HCT116 (cell line): ENCODE results near the gene RUFY4.

ENCODE experiments used
- EZH2 ChIP-seq: fragments of 200-600 bp; sonication (generic); IDR thresholded peaks from 2 replicates; pipeline ENCODE4 v1.6.1; 2017; ENCODE audit warnings: antibody characterized with exemption, mixed run types
- EZH2phosphoT487 ChIP-seq: fragments of 200-600 bp; IDR thresholded peaks from 2 replicates; pipeline ENCODE4 v1.6.1; 2018; ENCODE audit warnings: antibody characterized with exemption, borderline replicate concordance
- FOSL1 ChIP-seq: IDR thresholded peaks from 2 replicates; pipeline ENCODE4 v1.6.1; 2012; ENCODE audit warnings: low read depth
- RAD21 ChIP-seq: IDR thresholded peaks from 2 replicates; pipeline ENCODE4 v1.6.1; 2012; ENCODE audit warnings: low read depth, mild to moderate bottlenecking
- SRF ChIP-seq: IDR thresholded peaks from 2 replicates; pipeline ENCODE4 v1.6.1; 2012; ENCODE audit warnings: low read depth
- ZNF274 ChIP-seq: fragments of 200-500 bp; sonication (Bioruptor generic); IDR thresholded peaks from 2 replicates; pipeline ENCODE4 v1.6.1; 2014; ENCODE audit warnings: mild to moderate bottlenecking, low read depth, low read length, inconsistent platforms
- TF ChIP-seq, protein P1 (sequence below), 3 experiments: fragments of 200-600 bp in 1 of 3; sonication (generic) in 1 of 3; IDR thresholded peaks in 2 of 3; conservative IDR thresholded peaks in 1 of 3; 2 replicates each; pipeline ENCODE4 v1.5.1; 2012 to 2017; ENCODE audit warnings: low read depth in 2 of 3, low read length in 2 of 3, antibody characterized with exemption in 1 of 3, borderline replicate concordance in 1 of 3, control low read depth in 1 of 3, mild to moderate bottlenecking in 1 of 3, mixed read lengths in 1 of 3, mixed run types in 1 of 3, moderate library complexity in 1 of 3; ENCODE audit not compliant: insufficient read depth in 1 of 3
- TF ChIP-seq, protein P2 (sequence below): IDR thresholded peaks from 2 replicates; pipeline ENCODE4 v1.6.1; 2012; ENCODE audit warnings: low read depth

DNA sequence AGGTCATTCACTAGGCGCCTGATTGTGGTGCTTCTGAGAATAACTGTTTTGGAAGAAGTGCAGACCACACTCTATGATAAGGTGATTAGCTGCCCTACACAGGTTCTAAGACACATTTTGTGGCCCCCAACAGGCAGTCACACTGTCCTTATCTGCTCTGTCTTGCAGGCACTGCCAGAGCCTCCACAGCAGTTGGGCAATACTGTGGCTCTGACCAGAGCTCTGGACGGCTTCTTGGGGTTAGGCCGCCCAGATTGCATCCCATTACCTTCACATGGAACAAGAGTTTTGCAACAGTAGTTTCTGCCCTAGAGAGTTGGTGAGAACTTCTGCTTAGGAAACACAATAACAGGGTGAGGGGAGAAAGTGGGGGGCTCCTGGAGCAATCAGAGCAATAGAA is 22.7 kb downstream of the RUFY4 start:
- TF ChIP-seq, protein P1, sequence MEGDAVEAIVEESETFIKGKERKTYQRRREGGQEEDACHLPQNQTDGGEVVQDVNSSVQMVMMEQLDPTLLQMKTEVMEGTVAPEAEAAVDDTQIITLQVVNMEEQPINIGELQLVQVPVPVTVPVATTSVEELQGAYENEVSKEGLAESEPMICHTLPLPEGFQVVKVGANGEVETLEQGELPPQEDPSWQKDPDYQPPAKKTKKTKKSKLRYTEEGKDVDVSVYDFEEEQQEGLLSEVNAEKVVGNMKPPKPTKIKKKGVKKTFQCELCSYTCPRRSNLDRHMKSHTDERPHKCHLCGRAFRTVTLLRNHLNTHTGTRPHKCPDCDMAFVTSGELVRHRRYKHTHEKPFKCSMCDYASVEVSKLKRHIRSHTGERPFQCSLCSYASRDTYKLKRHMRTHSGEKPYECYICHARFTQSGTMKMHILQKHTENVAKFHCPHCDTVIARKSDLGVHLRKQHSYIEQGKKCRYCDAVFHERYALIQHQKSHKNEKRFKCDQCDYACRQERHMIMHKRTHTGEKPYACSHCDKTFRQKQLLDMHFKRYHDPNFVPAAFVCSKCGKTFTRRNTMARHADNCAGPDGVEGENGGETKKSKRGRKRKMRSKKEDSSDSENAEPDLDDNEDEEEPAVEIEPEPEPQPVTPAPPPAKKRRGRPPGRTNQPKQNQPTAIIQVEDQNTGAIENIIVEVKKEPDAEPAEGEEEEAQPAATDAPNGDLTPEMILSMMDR (IDR thresholded peaks at IDR 0.05 in 2 of 3, conservative IDR thresholded peaks at IDR 0.05 in 1 of 3; ENCODE audit: borderline replicate concordance in 1 of 3, insufficient read depth in 1 of 3, low read depth in 2 of 3, low read length in 2 of 3), result no peak
- TF ChIP-seq RAD21 (no peak), SRF (no peak), EZH2phosphoT487 (no peak), EZH2 (no peak), ZNF274 (no peak), FOSL1 (no peak)
- TF ChIP-seq, protein P2, sequence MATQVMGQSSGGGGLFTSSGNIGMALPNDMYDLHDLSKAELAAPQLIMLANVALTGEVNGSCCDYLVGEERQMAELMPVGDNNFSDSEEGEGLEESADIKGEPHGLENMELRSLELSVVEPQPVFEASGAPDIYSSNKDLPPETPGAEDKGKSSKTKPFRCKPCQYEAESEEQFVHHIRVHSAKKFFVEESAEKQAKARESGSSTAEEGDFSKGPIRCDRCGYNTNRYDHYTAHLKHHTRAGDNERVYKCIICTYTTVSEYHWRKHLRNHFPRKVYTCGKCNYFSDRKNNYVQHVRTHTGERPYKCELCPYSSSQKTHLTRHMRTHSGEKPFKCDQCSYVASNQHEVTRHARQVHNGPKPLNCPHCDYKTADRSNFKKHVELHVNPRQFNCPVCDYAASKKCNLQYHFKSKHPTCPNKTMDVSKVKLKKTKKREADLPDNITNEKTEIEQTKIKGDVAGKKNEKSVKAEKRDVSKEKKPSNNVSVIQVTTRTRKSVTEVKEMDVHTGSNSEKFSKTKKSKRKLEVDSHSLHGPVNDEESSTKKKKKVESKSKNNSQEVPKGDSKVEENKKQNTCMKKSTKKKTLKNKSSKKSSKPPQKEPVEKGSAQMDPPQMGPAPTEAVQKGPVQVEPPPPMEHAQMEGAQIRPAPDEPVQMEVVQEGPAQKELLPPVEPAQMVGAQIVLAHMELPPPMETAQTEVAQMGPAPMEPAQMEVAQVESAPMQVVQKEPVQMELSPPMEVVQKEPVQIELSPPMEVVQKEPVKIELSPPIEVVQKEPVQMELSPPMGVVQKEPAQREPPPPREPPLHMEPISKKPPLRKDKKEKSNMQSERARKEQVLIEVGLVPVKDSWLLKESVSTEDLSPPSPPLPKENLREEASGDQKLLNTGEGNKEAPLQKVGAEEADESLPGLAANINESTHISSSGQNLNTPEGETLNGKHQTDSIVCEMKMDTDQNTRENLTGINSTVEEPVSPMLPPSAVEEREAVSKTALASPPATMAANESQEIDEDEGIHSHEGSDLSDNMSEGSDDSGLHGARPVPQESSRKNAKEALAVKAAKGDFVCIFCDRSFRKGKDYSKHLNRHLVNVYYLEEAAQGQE, result no peak
